Activated naive CD8-positive, alpha-beta T cell (primary cell): ENCODE data around the gene CRADD.
"Not testable (repeated sequence)": the region's sequence is repeated elsewhere in the genome, so short reads cannot be mapped to it uniquely, and the experiment has no call there.

Experiments
- H3K27ac Mint-ChIP-seq: one replicate; pipeline ENCODE4 v1.8.0; 2021; ENCODE audit warnings: mixed read lengths
- H3K27me3 Mint-ChIP-seq: one replicate; pipeline ENCODE4 v1.8.0; 2021; ENCODE audit warnings: mixed read lengths
- H3K36me3 Mint-ChIP-seq: one replicate; pipeline ENCODE4 v1.8.0; 2021; ENCODE audit warnings: mixed read lengths
- H3K4me1 Mint-ChIP-seq: one replicate; pipeline ENCODE4 v1.8.0; 2021; ENCODE audit warnings: low read depth, mixed read lengths
- H3K4me3 Mint-ChIP-seq: one replicate; pipeline ENCODE4 v1.8.0; 2021; ENCODE audit warnings: mild to moderate bottlenecking, mixed read lengths
- H3K9me3 Mint-ChIP-seq: one replicate; pipeline ENCODE4 v1.8.0; 2021; ENCODE audit warnings: low read depth, mixed read lengths

Gene CRADD

DNA sequence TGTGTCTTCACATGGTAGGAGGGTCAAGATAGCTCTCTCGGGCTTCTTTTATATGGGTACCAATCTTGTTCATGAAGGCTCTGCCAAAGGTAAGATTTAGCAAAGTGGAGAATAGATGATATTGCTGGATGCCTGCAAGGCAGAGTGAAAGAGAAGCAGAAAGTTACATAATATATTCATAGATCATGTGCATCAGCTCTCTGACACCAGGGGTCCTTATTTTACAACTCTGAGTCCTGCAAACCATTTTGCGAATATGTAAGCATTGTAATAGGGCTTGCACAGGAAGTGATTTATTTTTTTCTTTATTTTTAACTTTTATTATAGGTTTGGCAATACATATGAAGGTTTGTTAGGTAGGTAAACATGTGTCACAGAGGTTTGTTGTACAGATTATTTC, 31.8 kb downstream of the CRADD start:
- no peak overlapping the region for H3K4me3 Mint-ChIP-seq

DNA sequence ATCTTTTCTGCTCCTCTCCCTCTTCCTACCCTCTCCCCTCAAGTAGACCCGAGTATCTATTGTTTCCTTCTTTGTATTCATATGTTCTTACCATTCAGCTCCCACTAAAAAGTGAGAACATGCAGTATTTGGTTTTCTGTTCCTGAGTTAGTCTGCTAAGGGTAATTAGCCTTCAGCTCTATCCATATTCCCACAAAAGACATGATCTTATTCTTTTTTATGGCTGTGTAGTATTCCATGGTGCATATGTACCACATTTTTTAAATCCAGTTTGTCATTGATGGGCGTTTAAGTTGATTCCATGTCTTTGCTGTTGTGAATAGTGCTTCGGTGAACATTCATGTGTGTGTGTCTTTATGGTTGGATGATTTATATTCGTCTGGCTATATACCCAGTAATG, 32.2 kb downstream of the CRADD start:
- Mint-ChIP-seq H3K36me3 (peaks cover 23% of the 10 kb centered on the region), H3K27me3 (no peaks in the 10 kb centered on the region), H3K27ac (no peak overlapping the region), H3K9me3 (peaks cover 14% of the 10 kb centered on the region), H3K4me1 (peaks cover 6% of the 10 kb centered on the region), H3K4me3 (no peak overlapping the region)

More for the DNA sequence above, 31.8 kb downstream of the CRADD start:
- H3K27ac Mint-ChIP-seq = no peak overlapping the region
- no peaks in the 10 kb centered on the region for H3K27me3 Mint-ChIP-seq
- peaks cover 23% of the 10 kb centered on the region for H3K36me3 Mint-ChIP-seq
- peaks cover 14% of the 10 kb centered on the region for H3K9me3 Mint-ChIP-seq
- H3K4me1 Mint-ChIP-seq = peaks cover 6% of the 10 kb centered on the region

DNA sequence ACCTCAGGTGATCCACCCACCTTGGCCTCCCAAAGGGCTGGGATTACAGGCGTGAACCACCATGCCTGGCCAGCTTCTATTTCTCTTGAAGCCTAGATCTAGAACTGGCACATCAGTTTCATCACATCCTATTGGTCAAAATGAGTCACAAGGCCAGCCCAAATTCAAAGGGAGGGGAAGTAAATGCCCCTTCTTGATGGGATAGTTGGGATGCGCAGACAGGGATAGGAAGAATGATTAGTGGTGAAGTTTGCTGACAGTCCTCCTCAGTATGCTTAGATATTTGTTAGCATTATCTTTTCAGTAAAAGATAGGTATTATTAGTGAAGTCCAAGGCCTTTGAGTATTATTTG, 33.4 kb downstream of the CRADD start:
- Mint-ChIP-seq H3K27me3 (no peaks in the 10 kb centered on the region), H3K4me3 (no peak overlapping the region), H3K36me3 (peaks cover 22% of the 10 kb centered on the region), H3K9me3 (peaks cover 14% of the 10 kb centered on the region), H3K4me1 (peaks cover 5% of the 10 kb centered on the region), H3K27ac (no peak overlapping the region)

DNA sequence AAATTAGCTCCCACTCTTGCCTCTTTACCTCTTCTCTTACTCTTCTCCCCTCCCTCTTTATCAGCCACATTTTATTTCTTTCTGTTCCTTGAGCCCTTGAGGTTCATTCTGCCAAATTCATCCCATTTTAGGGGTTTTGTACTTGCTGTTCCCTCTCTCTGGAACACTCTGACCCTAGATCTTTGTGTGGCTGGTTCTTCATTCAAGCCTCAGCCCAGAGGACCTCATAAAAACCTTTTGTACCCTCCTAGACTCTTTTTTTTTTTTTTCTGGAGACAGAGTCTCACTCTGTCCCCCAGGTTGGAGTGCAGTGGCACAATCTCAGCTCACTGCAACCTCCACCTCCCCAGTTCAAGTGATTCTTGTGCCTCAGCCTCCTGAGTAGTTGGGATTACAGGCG, 34.3 kb downstream of the CRADD start:
- Mint-ChIP-seq H3K36me3 (peaks cover 23% of the 10 kb centered on the region), H3K9me3 (peaks cover 14% of the 10 kb centered on the region)
- H3K27me3 Mint-ChIP-seq, H3K27ac Mint-ChIP-seq, H3K4me3 Mint-ChIP-seq, H3K4me1 Mint-ChIP-seq: not testable (repeated sequence)

DNA sequence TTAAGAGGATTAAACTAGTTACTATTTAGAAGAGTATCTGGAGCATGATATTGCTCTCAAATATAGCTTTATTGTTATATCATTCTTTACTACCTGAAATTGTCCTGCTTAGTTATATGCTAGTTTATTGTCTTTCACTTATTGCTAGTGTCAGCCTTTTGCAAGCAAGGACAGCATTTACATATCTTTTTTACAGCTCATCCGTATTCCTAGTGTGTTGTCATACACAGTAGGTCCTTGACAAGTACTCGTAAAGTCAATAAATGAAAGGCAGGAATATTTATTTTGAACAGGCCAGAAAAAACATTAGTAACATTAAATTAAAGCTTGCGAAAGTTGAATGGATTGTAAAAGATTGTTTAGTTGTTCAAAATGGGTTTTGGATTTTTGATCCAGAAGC, 35.0 kb downstream of the CRADD start:
- H3K4me3 Mint-ChIP-seq = no peak overlapping the region
- no peak overlapping the region for H3K27ac Mint-ChIP-seq
- no peaks in the 10 kb centered on the region for H3K27me3 Mint-ChIP-seq
- H3K4me1 Mint-ChIP-seq = peaks cover 4% of the 10 kb centered on the region
- peaks cover 14% of the 10 kb centered on the region for H3K9me3 Mint-ChIP-seq
- peaks cover 25% of the 10 kb centered on the region for H3K36me3 Mint-ChIP-seq

DNA sequence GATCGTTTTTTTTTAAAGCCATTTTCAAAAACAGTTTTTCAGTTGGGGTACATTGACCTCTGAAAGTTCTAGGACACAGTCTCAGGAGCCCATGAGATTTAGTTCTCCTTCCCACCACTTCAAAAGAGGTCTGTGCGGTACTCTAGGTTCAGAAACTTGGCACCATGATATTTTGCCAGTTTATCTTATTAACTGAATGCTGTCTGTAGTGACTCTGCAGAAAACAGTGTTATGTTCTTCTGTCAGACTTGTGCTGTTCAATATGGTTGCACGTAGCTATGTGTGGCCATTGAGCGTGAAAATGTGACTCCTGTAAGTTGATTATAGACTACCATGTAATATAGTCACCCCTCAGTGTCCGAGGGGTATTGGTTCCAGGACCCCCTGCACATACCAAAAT, 35.9 kb downstream of the CRADD start:
- no peak overlapping the region for H3K27ac Mint-ChIP-seq
- peaks cover 13% of the 10 kb centered on the region for H3K9me3 Mint-ChIP-seq
- H3K27me3 Mint-ChIP-seq = no peaks in the 10 kb centered on the region
- H3K4me1 Mint-ChIP-seq = peaks cover 4% of the 10 kb centered on the region
- H3K36me3 Mint-ChIP-seq = peaks cover 24% of the 10 kb centered on the region
- no peak overlapping the region for H3K4me3 Mint-ChIP-seq

DNA sequence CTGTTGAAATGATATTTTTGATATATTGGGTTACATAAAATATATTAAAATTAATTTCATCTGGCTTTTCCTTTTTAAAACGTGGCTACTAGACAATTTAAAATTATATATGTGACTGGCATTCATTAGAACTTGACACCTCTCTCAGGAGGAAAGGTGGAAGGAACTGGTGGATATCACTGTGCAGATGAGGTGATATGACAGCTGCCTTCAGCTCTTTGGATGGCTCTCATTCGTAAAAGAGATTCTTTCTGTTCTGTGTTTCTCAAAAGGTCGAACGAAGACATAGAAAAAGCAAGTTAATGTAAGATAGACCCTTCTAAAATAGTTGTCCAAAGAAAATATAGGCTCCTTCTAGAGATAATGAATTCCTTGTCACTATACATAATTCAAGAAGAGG, 36.6 kb downstream of the CRADD start:
- Mint-ChIP-seq H3K27me3 (no peaks in the 10 kb centered on the region), H3K36me3 (peaks cover 24% of the 10 kb centered on the region), H3K9me3 (peaks cover 12% of the 10 kb centered on the region), H3K4me3 (no peak overlapping the region), H3K27ac (no peak overlapping the region), H3K4me1 (peaks cover 4% of the 10 kb centered on the region)

DNA sequence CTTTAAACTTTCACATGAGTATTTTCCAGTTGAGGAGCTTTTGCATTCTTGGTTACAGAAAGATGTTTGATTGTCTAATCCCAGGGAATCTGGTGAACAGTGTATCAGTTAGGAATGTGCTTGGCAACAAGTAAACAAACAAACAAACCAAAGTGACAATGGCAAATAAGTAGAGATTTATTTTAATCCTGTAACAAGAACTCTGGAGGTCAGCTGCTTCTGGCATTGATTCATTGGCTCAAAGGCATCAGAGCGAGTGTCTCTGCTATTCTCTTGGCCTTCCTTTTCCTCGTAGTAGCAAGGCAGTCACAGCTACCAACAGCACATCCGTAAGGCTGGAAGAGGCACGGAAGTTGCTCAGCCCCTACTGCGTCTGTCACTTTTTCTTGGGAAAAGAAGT, 37.2 kb downstream of the CRADD start:
- peaks cover 21% of the 10 kb centered on the region for H3K36me3 Mint-ChIP-seq
- peaks cover 4% of the 10 kb centered on the region for H3K4me1 Mint-ChIP-seq
- H3K9me3 Mint-ChIP-seq = peaks cover 10% of the 10 kb centered on the region
- no peak overlapping the region for H3K27ac Mint-ChIP-seq
- no peak overlapping the region for H3K4me3 Mint-ChIP-seq
- H3K27me3 Mint-ChIP-seq = no peaks in the 10 kb centered on the region

DNA sequence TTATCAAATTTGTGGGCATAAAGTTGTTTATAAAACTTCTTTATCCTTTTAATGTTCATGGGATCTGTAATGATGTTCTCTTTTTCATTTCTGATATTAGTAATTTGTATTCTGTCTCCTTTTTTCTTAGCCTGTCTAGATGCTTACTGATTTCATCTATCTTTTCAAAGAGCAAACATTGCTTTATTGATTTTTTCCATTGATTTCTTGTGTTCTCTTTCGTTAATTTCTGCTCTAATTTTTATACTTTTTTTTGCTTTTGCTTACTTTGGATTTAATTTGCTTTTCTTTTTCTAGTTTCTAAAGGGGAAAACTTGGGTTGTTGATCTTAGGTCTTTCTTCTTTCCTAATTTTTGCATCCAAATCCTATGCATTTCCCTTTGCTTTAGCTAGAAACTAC, 42.5 kb downstream of the CRADD start:
- Mint-ChIP-seq H3K27me3 (no peaks in the 10 kb centered on the region), H3K4me3 (no peak overlapping the region), H3K4me1 (peaks cover 2% of the 10 kb centered on the region), H3K9me3 (peaks cover 23% of the 10 kb centered on the region), H3K27ac (no peak overlapping the region), H3K36me3 (peaks cover 36% of the 10 kb centered on the region)

DNA sequence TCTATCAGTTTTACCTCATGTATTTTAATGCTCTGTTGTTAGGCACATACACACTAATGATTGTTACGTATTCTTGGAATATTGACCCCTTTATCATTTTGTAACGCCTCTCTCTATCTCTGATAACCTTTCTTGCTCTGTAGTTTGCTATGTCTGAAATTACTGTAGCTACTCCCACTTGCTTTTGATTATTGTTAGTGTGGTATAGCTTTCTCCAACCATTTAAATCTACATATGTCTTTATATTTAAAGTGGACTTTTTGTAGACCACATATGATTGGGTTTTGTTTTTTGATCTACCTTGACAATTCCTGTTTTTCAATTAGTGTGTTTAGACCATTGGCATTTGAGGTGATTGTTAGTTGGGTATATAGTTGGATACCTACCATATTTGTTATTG, 43.4 kb downstream of the CRADD start:
- peaks cover 34% of the 10 kb centered on the region for H3K36me3 Mint-ChIP-seq
- H3K27ac Mint-ChIP-seq = no peak overlapping the region
- H3K9me3 Mint-ChIP-seq = peaks cover 23% of the 10 kb centered on the region
- no peaks in the 10 kb centered on the region for H3K27me3 Mint-ChIP-seq
- no peak overlapping the region for H3K4me3 Mint-ChIP-seq
- H3K4me1 Mint-ChIP-seq = peaks cover 2% of the 10 kb centered on the region

DNA sequence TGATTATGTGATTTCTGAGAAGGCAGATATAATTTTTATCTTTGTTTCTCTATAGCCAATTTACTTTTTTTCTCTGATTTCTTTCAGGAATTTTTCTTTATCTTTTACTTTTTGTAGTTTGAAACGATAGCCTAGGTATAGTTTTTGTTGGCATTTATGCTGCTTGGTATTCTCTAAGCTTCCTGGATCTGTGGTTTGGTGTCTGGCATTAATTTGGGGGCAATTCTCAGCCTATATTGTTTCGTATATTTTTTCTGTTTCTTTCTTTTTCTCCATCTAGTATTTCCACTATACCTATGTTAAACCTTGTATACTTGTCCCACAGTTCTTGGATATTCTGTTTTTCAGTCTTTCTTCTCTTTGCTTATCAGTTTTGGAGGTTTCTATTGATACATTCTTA, 45.0 kb downstream of the CRADD start:
- no peak overlapping the region for H3K4me3 Mint-ChIP-seq
- H3K9me3 Mint-ChIP-seq = peaks cover 23% of the 10 kb centered on the region
- H3K27ac Mint-ChIP-seq = no peak overlapping the region
- H3K4me1 Mint-ChIP-seq = peaks cover 2% of the 10 kb centered on the region
- H3K36me3 Mint-ChIP-seq = peaks cover 30% of the 10 kb centered on the region
- no peaks in the 10 kb centered on the region for H3K27me3 Mint-ChIP-seq

DNA sequence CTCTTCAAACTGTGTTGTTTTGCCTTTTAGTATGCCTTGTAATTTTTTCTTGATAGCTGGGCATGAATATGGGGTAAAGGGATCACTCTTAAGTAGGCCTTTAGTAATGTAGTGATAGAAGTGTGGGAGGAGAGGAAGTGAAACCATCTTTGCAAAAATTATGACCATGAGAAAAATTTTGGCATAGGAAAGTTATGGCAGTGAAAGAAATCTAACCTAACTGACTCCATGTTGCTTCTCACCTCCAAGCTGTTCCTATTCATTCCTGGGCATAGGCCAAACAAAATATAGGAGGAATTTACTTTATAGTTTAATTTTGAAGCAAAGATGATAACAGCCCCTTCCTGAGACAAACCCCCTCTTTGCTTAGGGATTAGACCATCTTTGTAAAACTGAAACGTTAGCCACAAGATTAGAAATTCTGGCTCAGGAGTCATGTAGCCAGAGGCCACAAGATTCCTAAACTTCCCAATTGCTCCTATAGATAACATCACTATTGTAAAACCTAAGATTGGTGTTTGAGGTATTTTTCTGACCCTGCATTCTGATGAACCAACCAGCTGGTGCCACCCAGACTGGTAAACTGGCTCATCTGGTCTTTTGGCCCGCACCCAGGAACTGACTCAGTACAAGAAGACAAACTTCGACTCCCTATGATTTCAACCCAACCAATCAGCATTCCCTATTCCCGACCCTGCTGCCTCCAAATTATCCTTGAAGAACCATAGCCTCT, 45.8 kb downstream of the CRADD start:
- H3K9me3 Mint-ChIP-seq = peaks cover 20% of the 10 kb centered on the region
- no peaks in the 10 kb centered on the region for H3K27me3 Mint-ChIP-seq
- no peak overlapping the region for H3K27ac Mint-ChIP-seq
- peaks cover 29% of the 10 kb centered on the region for H3K36me3 Mint-ChIP-seq
- peaks cover 2% of the 10 kb centered on the region for H3K4me1 Mint-ChIP-seq
- no peak overlapping the region for H3K4me3 Mint-ChIP-seq

DNA sequence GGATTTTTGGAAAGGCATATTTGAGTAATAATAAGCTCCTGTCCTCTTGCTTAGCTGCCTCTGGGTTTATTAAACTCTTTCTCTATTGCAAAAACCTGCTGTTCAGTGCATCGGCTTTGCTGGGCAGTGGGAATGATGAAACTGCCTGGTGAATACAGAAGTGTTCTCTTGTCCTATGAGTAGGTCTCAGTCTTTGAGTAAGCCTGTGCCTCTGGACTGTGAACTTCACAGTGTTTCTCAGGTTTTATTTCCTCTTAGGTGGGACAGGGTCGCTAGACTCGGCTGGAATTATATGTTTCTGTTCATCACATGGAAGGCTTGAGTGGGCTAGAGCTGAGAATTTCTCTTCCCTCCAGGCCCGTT, 46.4 kb downstream of the CRADD start:
- Mint-ChIP-seq H3K4me3 (no peak overlapping the region), H3K27ac (no peak overlapping the region), H3K9me3 (peaks cover 16% of the 10 kb centered on the region), H3K4me1 (peaks cover 2% of the 10 kb centered on the region), H3K27me3 (no peaks in the 10 kb centered on the region), H3K36me3 (peaks cover 27% of the 10 kb centered on the region)

DNA sequence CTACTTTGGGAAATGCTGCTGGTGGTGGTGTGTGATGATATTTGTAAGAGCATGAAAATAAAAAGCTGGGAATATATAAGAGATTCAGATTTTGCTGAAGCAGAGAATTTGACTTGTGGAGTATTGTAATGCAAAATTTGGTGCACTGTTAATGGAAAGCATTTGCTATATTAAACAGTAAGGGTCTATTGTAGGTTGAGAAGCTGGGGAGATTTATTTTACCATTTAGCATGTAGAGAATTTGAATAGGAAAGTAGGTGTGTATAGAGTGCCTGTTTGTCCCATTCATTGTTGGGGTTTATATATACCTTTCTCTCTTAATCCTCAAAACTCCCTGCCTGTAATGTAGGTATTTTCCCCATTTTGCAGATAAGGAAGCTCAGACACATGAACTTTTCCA, 48.4 kb downstream of the CRADD start:
- peaks cover 14% of the 10 kb centered on the region for H3K9me3 Mint-ChIP-seq
- no peak overlapping the region for H3K4me3 Mint-ChIP-seq
- H3K36me3 Mint-ChIP-seq = peaks cover 18% of the 10 kb centered on the region
- H3K4me1 Mint-ChIP-seq = peaks cover 2% of the 10 kb centered on the region
- no peak overlapping the region for H3K27ac Mint-ChIP-seq
- H3K27me3 Mint-ChIP-seq = no peaks in the 10 kb centered on the region

DNA sequence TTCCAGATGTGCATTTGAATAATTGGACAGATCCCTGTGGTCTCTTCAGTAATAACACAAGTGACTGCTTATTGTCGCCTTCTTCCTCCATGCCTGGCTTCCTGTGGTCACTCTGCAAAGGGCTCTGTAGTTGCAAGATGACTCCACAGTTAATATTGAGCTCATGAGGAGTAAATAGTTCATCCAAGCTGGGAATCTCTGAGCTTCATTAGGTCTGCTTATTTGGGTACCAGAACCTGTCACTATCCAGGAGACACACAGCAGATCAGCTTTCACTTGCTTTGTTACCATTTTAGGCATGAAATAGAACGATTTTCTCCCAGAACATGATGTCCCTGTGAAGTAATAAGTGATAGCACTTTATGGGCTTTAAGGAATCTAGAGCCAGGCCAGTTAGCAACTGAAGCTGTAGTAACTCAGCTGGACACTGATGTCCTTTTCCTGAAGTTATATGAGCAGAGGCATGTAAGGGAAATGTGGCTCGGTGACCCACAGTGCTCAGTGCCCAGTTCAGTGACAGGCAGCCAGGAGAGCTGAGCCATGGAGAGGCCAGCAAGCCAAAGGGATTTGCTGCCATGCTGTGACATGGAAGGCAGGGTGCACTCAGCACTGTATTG, 50.1 kb downstream of the CRADD start:
- Mint-ChIP-seq H3K9me3 (peaks cover 1% of the 10 kb centered on the region), H3K4me1 (peaks cover 2% of the 10 kb centered on the region), H3K4me3 (no peak overlapping the region), H3K36me3 (peaks cover 11% of the 10 kb centered on the region), H3K27me3 (no peaks in the 10 kb centered on the region), H3K27ac (no peak overlapping the region)

DNA sequence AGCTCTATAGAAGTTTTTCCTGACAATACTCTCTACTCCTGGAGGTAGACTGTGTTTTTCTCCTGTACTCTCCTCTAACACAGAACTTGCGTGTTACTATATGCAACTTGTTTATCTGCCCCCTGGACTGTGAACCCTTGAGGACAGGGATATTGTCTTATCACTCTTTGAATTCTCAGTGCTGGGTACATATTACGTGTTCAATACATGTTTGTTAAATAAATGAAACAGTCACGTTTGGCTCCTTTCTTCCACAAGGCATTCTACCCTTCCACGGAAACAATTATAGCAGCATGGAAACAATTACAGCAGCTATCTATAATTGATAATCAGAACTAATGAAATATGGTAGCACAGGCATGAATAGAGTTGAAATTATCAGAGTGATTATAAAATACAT, 50.7 kb downstream of the CRADD start:
- Mint-ChIP-seq H3K27me3 (no peaks in the 10 kb centered on the region), H3K27ac (no peak overlapping the region), H3K4me3 (no peak overlapping the region), H3K9me3 (no peaks in the 10 kb centered on the region), H3K36me3 (peaks cover 6% of the 10 kb centered on the region), H3K4me1 (no peaks in the 10 kb centered on the region)
